Measurements from ENCODE around the gene ZBTB16. TPM values are rescaled to one million over a fixed set of nuclear protein-coding genes. Genes with fewer than 3 reads are reported as not detected.

Gene ZBTB16
- total and polyA plus RNA-seq, 10 donors, result 1.5 to 85.6 (median 42.1) TPM

- 69 to 80% (median 77%) methylated on average over 3 of the region's 3 CpGs for WGBS, 5 donors
- peaks cover 0 to 39% (median 8%) of the 10 kb centered on the region in 6 donors for H3K4me1 ChIP-seq
- H3K4me3 ChIP-seq, result no peak overlapping the region
- no peaks in the 10 kb centered on the region for H3K36me3 ChIP-seq
- no peak for TF ChIP-seq CTCF (IDR thresholded peaks at IDR 0.05 in 8 of 11, conservative IDR thresholded peaks at IDR 0.05 in 3 of 11)
- no peak for TF ChIP-seq POLR2A (IDR thresholded peaks at IDR 0.05)
- no peak for TF ChIP-seq POLR2AphosphoS5 (IDR thresholded peaks at IDR 0.05)
- H3K27ac ChIP-seq, result peak overlapping the region; percentile 6 to 68 (median 44)
- no peaks in the 10 kb centered on the region for H3K9me3 ChIP-seq
- no peak for DNase-seq
- peaks cover 0 to 9% (median 0%) of the 10 kb centered on the region in 7 donors for H3K27me3 ChIP-seq (replicated peaks in 1 of 7)
- intact Hi-C loops (cut with DNase I; ENCODE audit: low total_unique reads), result no loop called here
Observed at GRCh38 chr11:114283422-114283821, 223.9 kb downstream of the ZBTB16 start.

DNA sequence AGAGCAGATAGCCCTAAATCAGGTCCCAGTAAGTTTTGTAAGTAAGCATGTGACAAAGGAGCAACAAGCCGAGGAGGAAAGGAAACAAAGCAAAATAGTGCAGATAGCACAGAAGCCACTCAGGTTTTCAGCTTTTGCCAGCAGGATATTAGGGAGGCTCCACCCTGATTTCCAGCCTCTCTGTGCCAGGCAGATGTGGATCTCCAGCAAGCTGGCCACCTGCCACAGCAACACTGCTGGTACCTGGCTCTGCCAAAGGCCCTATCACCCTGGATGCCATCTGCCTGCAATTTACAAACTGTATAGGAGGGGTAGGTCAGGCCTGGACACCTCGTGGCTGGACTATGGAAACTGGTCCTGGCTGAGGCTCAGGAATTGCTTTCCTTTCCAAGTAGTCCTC, 224.5 kb downstream of the ZBTB16 start:
- Histone ChIP-seq H3K9me3 (no peaks in the 10 kb centered on the region), H3K27ac (peak overlapping the region; percentile 6 to 68 (median 44)), H3K27me3 (replicated peaks in 1 of 7) (peaks cover 0 to 9% (median 0%) of the 10 kb centered on the region in 7 donors), H3K4me3 (no peak overlapping the region), H3K36me3 (no peaks in the 10 kb centered on the region), H3K4me1 (peaks cover 0 to 39% (median 8%) of the 10 kb centered on the region in 6 donors)
- DNase-seq, result peak; percentile 78
- WGBS, 5 donors, result 35 to 61% (median 53%) methylated on average over 2 of the region's 2 CpGs
- TF ChIP-seq POLR2AphosphoS5 (IDR thresholded peaks at IDR 0.05) (peak in 2 of 3 donors; percentile 33 to 59), POLR2A (IDR thresholded peaks at IDR 0.05) (no peak)
- intact Hi-C loops (cut with DNase I; ENCODE audit: low total_unique reads), result no loop called here

- Histone ChIP-seq H3K9me3 (no peaks in the 10 kb centered on the region), H3K27ac (peak overlapping the region in 1 of 8 donors; percentile 53), H3K36me3 (no peaks in the 10 kb centered on the region), H3K27me3 (replicated peaks in 1 of 7) (peaks cover 0 to 9% (median 0%) of the 10 kb centered on the region in 7 donors), H3K4me3 (no peak overlapping the region), H3K4me1 (peaks cover 0 to 48% (median 8%) of the 10 kb centered on the region in 6 donors)
- no peak for DNase-seq
- WGBS, 5 donors, result 93 to 95% (median 94%) methylated on average over 7 of the region's 7 CpGs
- intact Hi-C loops (cut with DNase I; ENCODE audit: low total_unique reads), result no loop called here
- TF ChIP-seq CTCF (IDR thresholded peaks at IDR 0.05 in 8 of 11, conservative IDR thresholded peaks at IDR 0.05 in 3 of 11), result no peak
- TF ChIP-seq POLR2A (IDR thresholded peaks at IDR 0.05), result no peak
- TF ChIP-seq POLR2AphosphoS5 (IDR thresholded peaks at IDR 0.05), result no peak
Observed at GRCh38 chr11:114284914-114285313, 225.4 kb downstream of the ZBTB16 start.

- Histone ChIP-seq H3K27me3 (replicated peaks in 1 of 7) (peaks cover 0 to 5% (median 0%) of the 10 kb centered on the region in 7 donors), H3K27ac (no peak overlapping the region), H3K36me3 (no peaks in the 10 kb centered on the region), H3K9me3 (no peaks in the 10 kb centered on the region), H3K4me1 (peaks cover 0 to 44% (median 6%) of the 10 kb centered on the region in 6 donors), H3K4me3 (no peak overlapping the region)
- WGBS, 5 donors, result 57 to 85% (median 73%) methylated on average over 3 of the region's 3 CpGs
- no peak for DNase-seq
- TF ChIP-seq POLR2A (IDR thresholded peaks at IDR 0.05), result no peak
- TF ChIP-seq POLR2AphosphoS5 (IDR thresholded peaks at IDR 0.05), result no peak
- no peak for TF ChIP-seq CTCF (IDR thresholded peaks at IDR 0.05 in 8 of 11, conservative IDR thresholded peaks at IDR 0.05 in 3 of 11)
- intact Hi-C loops (cut with DNase I; ENCODE audit: low total_unique reads), result no loop called here
Observed at GRCh38 chr11:114285599-114285998, 226.1 kb downstream of the ZBTB16 start.

Data from spleen (tissue), 11 donors.